ENCODE results near the gene SLC6A17. TPM values are rescaled to one million over a fixed set of nuclear protein-coding genes. Genes with fewer than 3 reads are reported as not detected.

SLC6A17 gene
- total RNA-seq, 1 donor from 2014 or later: 3.6 TPM

DNA sequence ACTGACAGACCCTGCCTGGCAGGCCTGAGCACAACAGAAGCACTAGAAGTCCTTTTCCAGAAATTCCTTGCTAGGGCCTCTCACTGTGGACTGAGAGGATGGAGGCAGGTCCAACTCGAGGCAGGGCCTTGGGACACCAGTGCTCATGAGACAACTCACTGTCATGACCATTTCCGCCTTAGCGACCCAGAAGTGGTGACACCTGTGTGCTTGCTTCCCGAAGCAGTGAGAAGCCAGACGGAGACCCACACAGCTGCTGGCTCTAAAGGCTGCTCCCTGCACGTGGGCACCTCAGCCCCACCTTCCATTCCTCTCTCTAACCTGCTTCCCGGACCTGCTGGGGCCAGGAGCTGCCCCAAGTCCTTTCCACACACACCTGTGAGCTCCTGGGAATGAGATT lies 92.9 kb downstream of the SLC6A17 start:
- no peak overlapping the region for H3K4me3 ChIP-seq (ENCODE audit: insufficient read depth, low read depth, low read length)
- no peak overlapping the region for H2AFZ ChIP-seq (ENCODE audit: low read depth, low read length)
- H3K4me1 ChIP-seq (ENCODE audit: insufficient read depth, low read length): no peaks in the 10 kb centered on the region
- no peak for FAIRE-seq
- H3K27me3 ChIP-seq (ENCODE audit: insufficient read depth, low read length): peaks cover 14% of the 10 kb centered on the region
- Mint-ChIP-seq H3K36me3 (ENCODE audit: low read depth, unreplicated experiment) (no peaks in the 10 kb centered on the region), H3K4me3 (ENCODE audit: unreplicated experiment) (no peak overlapping the region), H3K9me3 (ENCODE audit: unreplicated experiment) (peaks cover 10% of the 10 kb centered on the region), H3K4me1 (ENCODE audit: low read depth, unreplicated experiment) (peaks cover 4% of the 10 kb centered on the region), H3K27ac (ENCODE audit: unreplicated experiment) (no peak overlapping the region), H3K27me3 (ENCODE audit: low read depth, unreplicated experiment) (peaks cover 75% of the 10 kb centered on the region)
- no peak overlapping the region for H3K9ac ChIP-seq (ENCODE audit: low read length)
- no peak overlapping the region for H3K27ac ChIP-seq (ENCODE audit: low read depth, low read length)
- TF ChIP-seq, protein P1, sequence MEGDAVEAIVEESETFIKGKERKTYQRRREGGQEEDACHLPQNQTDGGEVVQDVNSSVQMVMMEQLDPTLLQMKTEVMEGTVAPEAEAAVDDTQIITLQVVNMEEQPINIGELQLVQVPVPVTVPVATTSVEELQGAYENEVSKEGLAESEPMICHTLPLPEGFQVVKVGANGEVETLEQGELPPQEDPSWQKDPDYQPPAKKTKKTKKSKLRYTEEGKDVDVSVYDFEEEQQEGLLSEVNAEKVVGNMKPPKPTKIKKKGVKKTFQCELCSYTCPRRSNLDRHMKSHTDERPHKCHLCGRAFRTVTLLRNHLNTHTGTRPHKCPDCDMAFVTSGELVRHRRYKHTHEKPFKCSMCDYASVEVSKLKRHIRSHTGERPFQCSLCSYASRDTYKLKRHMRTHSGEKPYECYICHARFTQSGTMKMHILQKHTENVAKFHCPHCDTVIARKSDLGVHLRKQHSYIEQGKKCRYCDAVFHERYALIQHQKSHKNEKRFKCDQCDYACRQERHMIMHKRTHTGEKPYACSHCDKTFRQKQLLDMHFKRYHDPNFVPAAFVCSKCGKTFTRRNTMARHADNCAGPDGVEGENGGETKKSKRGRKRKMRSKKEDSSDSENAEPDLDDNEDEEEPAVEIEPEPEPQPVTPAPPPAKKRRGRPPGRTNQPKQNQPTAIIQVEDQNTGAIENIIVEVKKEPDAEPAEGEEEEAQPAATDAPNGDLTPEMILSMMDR (IDR thresholded peaks at IDR 0.05; ENCODE audit: insufficient read depth, low read depth, low read length): no peak
- TF ChIP-seq EZH2 (IDR thresholded peaks at IDR 0.05; ENCODE audit: insufficient read depth, low read length): no peak
- H3K79me2 ChIP-seq (ENCODE audit: insufficient read depth, low read length): no peaks in the 10 kb centered on the region
- no peak overlapping the region for H3K4me2 ChIP-seq (ENCODE audit: low read length)
- no peaks in the 10 kb centered on the region for H4K20me1 ChIP-seq (ENCODE audit: insufficient read depth, low read length)
- no peaks in the 10 kb centered on the region for H3K9me3 ChIP-seq (ENCODE audit: insufficient read depth, low read depth, low read length)
- H3K36me3 ChIP-seq (ENCODE audit: insufficient read depth, low read length): no peaks in the 10 kb centered on the region
- DNase-seq (ENCODE audit: low read depth): no peak

DNA sequence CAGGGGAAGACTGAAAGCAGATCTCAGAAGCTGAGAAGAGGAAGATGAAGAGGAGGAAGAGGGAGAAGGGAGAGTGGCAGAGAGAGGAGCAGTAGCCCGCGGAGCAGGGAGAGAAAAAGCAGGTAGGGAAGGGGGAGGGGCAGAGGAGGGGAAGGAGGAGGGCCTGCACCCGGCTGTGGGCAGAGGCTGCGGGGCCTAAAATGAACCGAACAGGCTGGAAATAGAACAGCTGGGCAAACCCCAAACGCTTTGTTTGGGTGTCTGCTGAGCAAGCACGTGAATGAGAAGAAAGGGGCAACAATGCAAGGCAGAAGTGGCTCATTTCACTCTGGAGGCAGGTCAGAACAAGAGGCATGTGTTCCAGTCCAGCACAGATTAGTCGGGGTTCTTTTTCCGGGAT lies 93.3 kb downstream of the SLC6A17 start:
- Mint-ChIP-seq H3K36me3 (ENCODE audit: low read depth, unreplicated experiment) (no peaks in the 10 kb centered on the region), H3K4me1 (ENCODE audit: low read depth, unreplicated experiment) (peaks cover 4% of the 10 kb centered on the region), H3K27ac (ENCODE audit: unreplicated experiment) (no peak overlapping the region), H3K27me3 (ENCODE audit: low read depth, unreplicated experiment) (peaks cover 74% of the 10 kb centered on the region), H3K4me3 (ENCODE audit: unreplicated experiment) (no peak overlapping the region), H3K9me3 (ENCODE audit: unreplicated experiment) (peaks cover 10% of the 10 kb centered on the region)
- TF ChIP-seq EZH2 (IDR thresholded peaks at IDR 0.05; ENCODE audit: insufficient read depth, low read length): no peak
- TF ChIP-seq, protein P1 (IDR thresholded peaks at IDR 0.05; ENCODE audit: insufficient read depth, low read depth, low read length): no peak
- DNase-seq (ENCODE audit: low read depth) (no peak), FAIRE-seq (no peak)
- no peaks in the 10 kb centered on the region for H4K20me1 ChIP-seq (ENCODE audit: insufficient read depth, low read length)
- no peaks in the 10 kb centered on the region for H3K9me3 ChIP-seq (ENCODE audit: insufficient read depth, low read depth, low read length)
- H3K27ac ChIP-seq (ENCODE audit: low read depth, low read length): no peak overlapping the region
- H3K4me2 ChIP-seq (ENCODE audit: low read length): no peak overlapping the region
- no peaks in the 10 kb centered on the region for H3K79me2 ChIP-seq (ENCODE audit: insufficient read depth, low read length)
- no peak overlapping the region for H2AFZ ChIP-seq (ENCODE audit: low read depth, low read length)
- no peak overlapping the region for H3K9ac ChIP-seq (ENCODE audit: low read length)
- H3K27me3 ChIP-seq (ENCODE audit: insufficient read depth, low read length): peaks cover 14% of the 10 kb centered on the region
- no peaks in the 10 kb centered on the region for H3K36me3 ChIP-seq (ENCODE audit: insufficient read depth, low read length)
- H3K4me1 ChIP-seq (ENCODE audit: insufficient read depth, low read length): no peaks in the 10 kb centered on the region
- no peak overlapping the region for H3K4me3 ChIP-seq (ENCODE audit: insufficient read depth, low read depth, low read length)

DNA sequence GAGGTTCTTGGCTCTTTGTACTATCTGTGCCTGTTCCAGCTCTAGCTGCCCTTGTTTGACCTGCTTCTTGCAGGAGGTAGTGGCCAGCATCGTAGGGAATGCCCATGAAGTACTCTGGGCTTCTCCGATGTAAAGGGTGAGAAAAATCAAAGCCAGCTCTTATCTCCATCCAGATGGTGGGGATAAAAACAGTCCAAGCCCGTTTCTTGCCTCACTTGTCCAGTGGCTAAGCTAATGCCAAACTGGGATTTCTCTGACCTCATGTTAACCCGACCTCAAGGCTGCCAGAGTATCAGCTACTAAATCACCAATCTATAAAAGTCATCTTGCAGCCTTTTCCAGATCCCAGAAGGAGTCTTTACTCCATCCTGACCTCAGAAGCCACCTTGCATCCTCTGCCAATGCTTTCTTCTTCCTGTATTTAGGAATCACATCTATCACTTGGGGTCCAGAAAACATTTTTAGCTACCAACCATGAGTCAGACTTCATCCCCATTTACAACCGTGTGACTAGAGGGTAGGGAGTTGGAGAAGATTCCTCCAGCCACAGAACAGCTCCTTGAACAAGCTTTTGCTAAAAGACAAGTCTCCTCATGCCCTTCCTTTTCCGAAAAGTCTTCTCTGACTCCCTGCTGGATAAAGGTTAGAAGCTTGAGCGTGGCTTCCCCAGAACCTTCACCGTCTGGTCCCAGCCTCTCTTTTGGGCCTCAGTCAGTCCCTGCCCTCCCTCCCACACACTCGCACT lies 95.8 kb downstream of the SLC6A17 start:
- FAIRE-seq: no peak

More for the DNA sequence above, 95.8 kb downstream of the SLC6A17 start:
- no peaks in the 10 kb centered on the region for H3K36me3 ChIP-seq (ENCODE audit: insufficient read depth, low read length)
- no peaks in the 10 kb centered on the region for H3K79me2 ChIP-seq (ENCODE audit: insufficient read depth, low read length)
- Mint-ChIP-seq H3K4me1 (ENCODE audit: low read depth, unreplicated experiment) (no peaks in the 10 kb centered on the region), H3K36me3 (ENCODE audit: low read depth, unreplicated experiment) (no peaks in the 10 kb centered on the region), H3K4me3 (ENCODE audit: unreplicated experiment) (no peak overlapping the region), H3K9me3 (ENCODE audit: unreplicated experiment) (peaks cover 5% of the 10 kb centered on the region), H3K27me3 (ENCODE audit: low read depth, unreplicated experiment) (peaks cover 68% of the 10 kb centered on the region), H3K27ac (ENCODE audit: unreplicated experiment) (no peak overlapping the region)
- no peak overlapping the region for H2AFZ ChIP-seq (ENCODE audit: low read depth, low read length)
- H3K9ac ChIP-seq (ENCODE audit: low read length): no peak overlapping the region
- no peak for TF ChIP-seq EZH2 (IDR thresholded peaks at IDR 0.05; ENCODE audit: insufficient read depth, low read length)
- TF ChIP-seq, protein P1 (IDR thresholded peaks at IDR 0.05; ENCODE audit: insufficient read depth, low read depth, low read length): no peak
- H3K9me3 ChIP-seq (ENCODE audit: insufficient read depth, low read depth, low read length): no peaks in the 10 kb centered on the region
- peaks cover 18% of the 10 kb centered on the region for H3K27me3 ChIP-seq (ENCODE audit: insufficient read depth, low read length)
- H3K4me2 ChIP-seq (ENCODE audit: low read length): no peak overlapping the region
- no peak overlapping the region for H3K27ac ChIP-seq (ENCODE audit: low read depth, low read length)
- H3K4me3 ChIP-seq (ENCODE audit: insufficient read depth, low read depth, low read length): no peak overlapping the region
- no peaks in the 10 kb centered on the region for H4K20me1 ChIP-seq (ENCODE audit: insufficient read depth, low read length)
- no peak for DNase-seq (ENCODE audit: low read depth)
- no peaks in the 10 kb centered on the region for H3K4me1 ChIP-seq (ENCODE audit: insufficient read depth, low read length)

Data from astrocyte (in vitro differentiated cells and primary cell).